HEK293 (cell line): ENCODE results near the gene HES7.

ENCODE experiments used
- AEBP2 ChIP-seq: fragments of 450-650 bp; formaldehyde crosslinking; IDR thresholded peaks from 2 replicates; pipeline ENCODE4 v1.5.1; 2016; ENCODE audit warnings: missing biosample characterization, missing genetic modification characterization, borderline replicate concordance
- BCL11A ChIP-seq: fragments of 450-650 bp; formaldehyde crosslinking; IDR thresholded peaks from 2 replicates; pipeline ENCODE4 v1.5.1; 2016; ENCODE audit warnings: low read depth, missing biosample characterization, missing genetic modification characterization
- BCL6B ChIP-seq: fragments of 450-650 bp; formaldehyde crosslinking; IDR thresholded peaks from 2 replicates; pipeline ENCODE4 v1.5.1; 2017; ENCODE audit warnings: missing biosample characterization, missing genetic modification characterization
- GLI2 ChIP-seq: fragments of 450-650 bp; formaldehyde crosslinking; IDR thresholded peaks from 2 replicates; pipeline ENCODE4; 2017; ENCODE audit warnings: missing biosample characterization, missing genetic modification characterization, low read depth, borderline replicate concordance
- GLI4 ChIP-seq: fragments of 450-650 bp; formaldehyde crosslinking; IDR thresholded peaks from 2 replicates; pipeline ENCODE4 v1.5.1; 2016; ENCODE audit warnings: missing biosample characterization, missing genetic modification characterization
- GLIS2 ChIP-seq: fragments of 450-650 bp; formaldehyde crosslinking; IDR thresholded peaks from 2 replicates; pipeline ENCODE4 v1.5.1; 2016; ENCODE audit warnings: missing biosample characterization, missing genetic modification characterization
- KLF1 ChIP-seq: fragments of 450-650 bp; formaldehyde crosslinking; IDR thresholded peaks from 2 replicates; pipeline ENCODE4 v1.5.1; 2016; ENCODE audit warnings: missing biosample characterization, missing genetic modification characterization
- KLF16 ChIP-seq: fragments of 450-650 bp; formaldehyde crosslinking; IDR thresholded peaks from 2 replicates; pipeline ENCODE4 v1.5.1; 2017; ENCODE audit warnings: missing biosample characterization, missing genetic modification characterization
- KLF9 ChIP-seq: fragments of 450-650 bp; formaldehyde crosslinking; IDR thresholded peaks from 2 replicates; pipeline ENCODE4 v1.5.1; 2016; ENCODE audit warnings: missing biosample characterization, missing genetic modification characterization, low read depth
- MEIS1 ChIP-seq: sonication (generic); formaldehyde crosslinking; IDR thresholded peaks from 2 replicates; pipeline ENCODE4 v1.8.1; 2022; ENCODE audit warnings: missing genetic modification reagents, mild to moderate bottlenecking, borderline replicate concordance
- MZF1 ChIP-seq: fragments of 450-650 bp; formaldehyde crosslinking; IDR thresholded peaks from 2 replicates; pipeline ENCODE4 v1.5.1; 2017; ENCODE audit warnings: missing biosample characterization, missing genetic modification characterization, borderline replicate concordance
- PRDM1 ChIP-seq: fragments of 450-650 bp; formaldehyde crosslinking; IDR thresholded peaks from 2 replicates; pipeline ENCODE4; 2016; ENCODE audit warnings: missing biosample characterization, missing genetic modification characterization
- WT1 ChIP-seq: fragments of 450-650 bp; formaldehyde crosslinking; IDR thresholded peaks from 2 replicates; pipeline ENCODE4 v1.5.1; 2016; ENCODE audit warnings: missing biosample characterization, missing genetic modification characterization
- YY1 ChIP-seq: fragments of 450-650 bp; formaldehyde crosslinking; IDR thresholded peaks from 2 replicates; pipeline ENCODE4 v1.5.1; 2018; ENCODE audit warnings: missing biosample characterization, missing genetic modification characterization
- YY2 ChIP-seq: fragments of 450-650 bp; formaldehyde crosslinking; IDR thresholded peaks from 2 replicates; pipeline ENCODE4 v1.5.1; 2016; ENCODE audit warnings: missing biosample characterization, missing genetic modification characterization
- ZFP37 ChIP-seq: fragments of 450-650 bp; formaldehyde crosslinking; IDR thresholded peaks from 2 replicates; pipeline ENCODE4 v1.5.1; 2016; ENCODE audit warnings: missing biosample characterization, missing genetic modification characterization
- ZIC2 ChIP-seq: fragments of 450-650 bp; formaldehyde crosslinking; IDR thresholded peaks from 2 replicates; pipeline ENCODE4 v1.5.1; 2016; ENCODE audit warnings: missing biosample characterization, missing genetic modification characterization
- ZNF155 ChIP-seq: fragments of 450-650 bp; formaldehyde crosslinking; IDR thresholded peaks from 2 replicates; pipeline ENCODE4 v1.5.1; 2016; ENCODE audit warnings: missing biosample characterization, missing genetic modification characterization
- ZNF16 ChIP-seq: fragments of 450-650 bp; formaldehyde crosslinking; IDR thresholded peaks from 2 replicates; pipeline ENCODE4 v1.5.1; 2016; ENCODE audit warnings: low read depth, missing biosample characterization, missing genetic modification characterization
- ZNF174 ChIP-seq: fragments of 450-650 bp; formaldehyde crosslinking; IDR thresholded peaks from 2 replicates; pipeline ENCODE4 v1.5.0; 2017; ENCODE audit warnings: missing biosample characterization, mild to moderate bottlenecking, missing genetic modification characterization
- ZNF221 ChIP-seq: fragments of 450-650 bp; formaldehyde crosslinking; IDR thresholded peaks from 2 replicates; pipeline ENCODE4 v1.5.1; 2017; ENCODE audit warnings: missing biosample characterization, missing genetic modification characterization, borderline replicate concordance
- ZNF24 ChIP-seq: fragments of 450-650 bp; formaldehyde crosslinking; IDR thresholded peaks from 2 replicates; pipeline ENCODE4 v1.5.1; 2016; ENCODE audit warnings: missing biosample characterization, missing genetic modification characterization
- ZNF335 ChIP-seq: fragments of 450-650 bp; formaldehyde crosslinking; conservative IDR thresholded peaks from 2 replicates; pipeline ENCODE4 v1.5.1; 2016; ENCODE audit warnings: missing biosample characterization, missing genetic modification characterization
- ZNF354C ChIP-seq: fragments of 450-650 bp; formaldehyde crosslinking; IDR thresholded peaks from 2 replicates; pipeline ENCODE4 v1.5.1; 2016; ENCODE audit warnings: missing biosample characterization, missing genetic modification characterization, low read depth, borderline replicate concordance
- ZNF366 ChIP-seq: fragments of 450-650 bp; formaldehyde crosslinking; conservative IDR thresholded peaks from 2 replicates; pipeline ENCODE4 v1.5.1; 2016; ENCODE audit warnings: missing biosample characterization, missing genetic modification characterization
- ZNF473 ChIP-seq: fragments of 450-650 bp; formaldehyde crosslinking; IDR thresholded peaks from 2 replicates; pipeline ENCODE4 v1.5.1; 2017; ENCODE audit warnings: missing biosample characterization, missing genetic modification characterization
- ZNF501 ChIP-seq: fragments of 450-650 bp; formaldehyde crosslinking; IDR thresholded peaks from 2 replicates; pipeline ENCODE4 v1.5.1; 2016; ENCODE audit warnings: missing biosample characterization, missing genetic modification characterization
- ZNF510 ChIP-seq: fragments of 450-650 bp; formaldehyde crosslinking; IDR thresholded peaks from 2 replicates; pipeline ENCODE4 v1.5.1; 2018; ENCODE audit warnings: mild to moderate bottlenecking, missing genetic modification characterization, missing biosample characterization; ENCODE audit not compliant: insufficient replicate concordance
- ZNF629 ChIP-seq: fragments of 450-650 bp; formaldehyde crosslinking; IDR thresholded peaks from 2 replicates; pipeline ENCODE4 v1.5.1; 2017; ENCODE audit warnings: missing biosample characterization, missing genetic modification characterization
- ZNF677 ChIP-seq: fragments of 450-650 bp; IDR thresholded peaks from 2 replicates; pipeline ENCODE4 v1.5.0; 2018; ENCODE audit warnings: missing biosample characterization, mild to moderate bottlenecking, missing genetic modification characterization, moderate library complexity
- ZNF692 ChIP-seq: fragments of 450-650 bp; formaldehyde crosslinking; IDR thresholded peaks from 2 replicates; pipeline ENCODE4 v1.5.1; 2016; ENCODE audit warnings: missing biosample characterization, missing genetic modification characterization
- ZNF747 ChIP-seq: fragments of 450-650 bp; formaldehyde crosslinking; IDR thresholded peaks from 2 replicates; pipeline ENCODE4 v1.5.1; 2016; ENCODE audit warnings: missing biosample characterization, missing genetic modification characterization
- ZSCAN16 ChIP-seq: fragments of 450-650 bp; formaldehyde crosslinking; IDR thresholded peaks from 2 replicates; pipeline ENCODE4 v1.5.1; 2016; ENCODE audit warnings: missing biosample characterization, missing genetic modification characterization
- ZSCAN23 ChIP-seq: fragments of 450-650 bp; formaldehyde crosslinking; IDR thresholded peaks from 2 replicates; pipeline ENCODE4 v1.5.1; 2016; ENCODE audit warnings: missing biosample characterization, missing genetic modification characterization
- ZSCAN5A ChIP-seq: fragments of 450-650 bp; formaldehyde crosslinking; IDR thresholded peaks from 2 replicates; pipeline ENCODE4 v1.5.1; 2016; ENCODE audit warnings: missing biosample characterization, missing genetic modification characterization

The HES7 gene

GRCh38 chr17:8118769-8119580 is 4.9 kb downstream of the HES7 start (continued):
- TF ChIP-seq GLI4 (tag by site-specific recombination) (no peak), ZNF221 (tag by site-specific recombination) (no peak), ZNF629 (tag by site-specific recombination) (peak; percentile 56; the same call in 1 of the 2 replicates), MEIS1 (CRISPR knock-in tag) (no peak), ZNF16 (tag by site-specific recombination) (no peak), GLI2 (no peak), ZNF335 (tag by site-specific recombination) (no peak; the same call in 1 of the 2 replicates), ZNF692 (tag by site-specific recombination) (no peak), PRDM1 (tag by site-specific recombination) (no peak), ZNF501 (tag by site-specific recombination) (peak; percentile 50), YY2 (tag by site-specific recombination) (no peak), AEBP2 (tag by site-specific recombination) (no peak), KLF1 (tag by site-specific recombination) (no peak), ZNF747 (tag by site-specific recombination) (no peak), ZNF24 (tag by site-specific recombination) (peak; percentile 82; the same call in 1 of the 2 replicates), ZNF366 (no peak), ZNF510 (tag by site-specific recombination) (no peak), ZSCAN5A (tag by site-specific recombination) (no peak), BCL6B (tag by site-specific recombination) (no peak), MZF1 (tag by site-specific recombination) (no peak), ZFP37 (tag by site-specific recombination) (no peak), ZNF677 (tag by site-specific recombination) (no peak), ZNF155 (no peak), KLF16 (tag by site-specific recombination) (no peak), GLIS2 (no peak), ZSCAN16 (no peak), KLF9 (tag by site-specific recombination) (0 out of 2 replicates have a peak, but pooled peaks have one; percentile 0), ZSCAN23 (tag by site-specific recombination) (no peak), YY1 (tag by site-specific recombination) (peak; percentile 36; the same call in 1 of the 2 replicates), ZNF473 (tag by site-specific recombination) (no peak), ZNF174 (tag by site-specific recombination) (no peak), BCL11A (no peak), WT1 (tag by site-specific recombination) (no peak), ZNF354C (tag by site-specific recombination) (no peak), ZIC2 (tag by site-specific recombination) (peak; percentile 88)
